GM18909 (cell line): ENCODE results near the gene HS6ST3.
"Not testable (repeated sequence)": the region's sequence is repeated elsewhere in the genome, so short reads cannot be mapped to it uniquely, and the experiment has no call there.

Experiments used
- ATAC-seq: cut with Tn5 transposase; IDR thresholded peaks from one replicate; pipeline ENCODE4 v1.9.1; 2021; ENCODE audit warnings: mild to moderate bottlenecking; ENCODE audit not compliant: unreplicated experiment, poor library complexity

HS6ST3 gene

DNA sequence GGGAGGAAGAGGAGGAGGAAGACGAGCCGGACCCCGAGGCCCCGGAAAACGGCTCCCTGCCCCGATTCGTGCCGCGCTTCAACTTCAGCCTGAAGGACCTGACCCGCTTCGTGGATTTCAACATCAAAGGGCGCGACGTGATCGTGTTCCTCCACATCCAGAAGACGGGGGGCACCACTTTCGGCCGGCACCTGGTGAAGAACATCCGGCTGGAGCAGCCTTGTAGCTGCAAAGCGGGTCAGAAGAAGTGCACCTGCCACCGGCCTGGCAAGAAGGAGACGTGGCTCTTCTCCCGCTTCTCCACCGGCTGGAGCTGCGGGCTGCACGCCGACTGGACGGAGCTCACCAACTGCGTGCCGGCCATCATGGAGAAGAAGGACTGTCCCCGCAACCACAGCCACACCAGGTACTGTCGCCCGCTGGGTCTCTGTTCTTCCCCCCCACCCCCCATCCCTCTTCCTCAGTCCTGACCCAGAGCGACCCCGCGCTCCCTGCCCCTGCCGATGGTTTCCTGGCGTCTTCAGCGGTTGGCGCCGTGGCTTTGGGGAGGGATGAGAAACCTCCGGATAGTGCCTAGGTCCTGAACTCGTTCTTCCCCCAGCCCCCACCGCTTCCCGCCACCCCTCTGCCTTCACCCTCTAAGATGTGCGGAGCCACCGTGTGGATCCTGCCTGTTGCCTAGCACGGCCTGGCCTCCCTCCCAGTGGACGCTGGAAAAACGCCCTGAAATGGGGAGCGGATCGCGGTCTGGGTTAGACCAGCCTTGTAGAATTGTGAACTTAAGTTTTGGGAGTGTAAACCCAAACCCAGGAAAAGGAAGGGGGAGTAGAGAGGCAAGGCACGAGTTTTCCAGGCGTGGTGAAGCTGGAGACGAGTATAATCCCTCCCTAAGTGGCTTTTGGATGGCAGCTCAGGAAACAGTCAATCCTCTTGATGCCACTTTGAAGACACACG is 1.5 kb downstream of the HS6ST3 start:
- no peak for ATAC-seq

DNA sequence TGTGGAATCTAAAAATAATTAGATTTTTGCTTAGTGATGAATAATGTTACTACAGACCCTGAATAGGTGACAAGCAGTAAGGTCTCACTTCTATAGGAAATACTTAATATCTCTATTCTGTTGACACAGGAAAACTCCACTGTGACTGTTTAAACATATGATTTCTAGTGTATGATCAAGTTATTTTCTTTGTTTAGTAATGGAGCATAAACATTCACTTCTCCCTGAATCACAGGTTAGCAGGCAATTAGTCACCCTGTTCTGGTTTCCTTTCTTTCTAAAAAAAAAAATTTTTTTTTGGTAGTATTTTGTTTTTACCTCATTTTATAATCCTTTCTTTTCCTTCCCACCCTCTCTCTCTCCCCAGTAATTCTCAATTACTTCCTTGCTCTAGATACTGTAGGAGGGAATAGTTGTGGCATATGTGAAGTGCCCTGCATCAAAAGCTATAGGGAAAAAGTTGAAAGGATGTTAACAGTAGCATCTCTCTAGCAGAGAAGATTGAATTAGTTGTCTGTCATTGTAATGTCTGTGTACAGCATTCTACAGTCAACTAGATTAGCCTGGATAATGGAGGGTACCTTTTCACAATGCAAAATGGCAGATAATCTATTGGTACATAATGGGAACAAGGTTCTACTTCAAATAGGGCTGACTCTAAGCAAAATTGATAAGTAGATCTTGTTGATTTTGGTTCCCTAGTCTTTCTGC is 3.5 kb downstream of the HS6ST3 start:
- no peak for ATAC-seq

DNA sequence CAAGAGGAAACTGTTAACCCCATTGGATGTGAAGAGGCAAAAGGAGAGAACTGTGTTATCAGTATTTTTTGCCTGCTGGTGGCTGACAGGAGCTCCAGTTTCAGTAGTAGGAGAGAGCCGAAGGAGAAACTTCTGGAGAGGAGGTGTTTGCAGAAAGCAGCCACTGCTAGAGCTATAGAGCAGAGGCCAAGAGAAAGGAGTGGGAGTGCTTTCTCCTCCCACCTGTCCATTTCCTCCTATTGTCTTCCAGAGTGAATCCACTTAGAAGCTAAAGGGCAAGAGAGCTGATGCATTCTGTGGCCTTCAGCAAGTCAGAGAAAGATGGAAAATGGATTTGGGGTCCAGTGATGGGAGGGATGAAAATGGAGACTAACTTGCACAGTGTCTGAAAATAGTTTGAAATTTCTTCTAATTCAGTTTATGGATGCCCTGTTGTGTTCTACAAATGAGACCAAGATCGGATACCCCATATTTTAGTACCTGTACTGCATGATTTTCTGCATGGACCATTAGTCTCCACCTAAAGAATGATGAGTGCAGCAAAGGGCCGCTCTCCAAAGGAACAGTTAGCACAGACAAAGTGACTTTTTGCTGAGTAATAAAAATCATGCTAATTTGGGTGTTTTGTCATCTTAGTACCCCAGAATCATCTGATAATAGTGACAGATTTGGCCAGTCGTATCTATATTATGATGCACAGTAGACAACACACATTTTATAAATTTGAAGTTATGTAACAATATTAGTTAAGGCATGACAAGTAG is 10.7 kb downstream of the HS6ST3 start:
- ATAC-seq = no peak

DNA sequence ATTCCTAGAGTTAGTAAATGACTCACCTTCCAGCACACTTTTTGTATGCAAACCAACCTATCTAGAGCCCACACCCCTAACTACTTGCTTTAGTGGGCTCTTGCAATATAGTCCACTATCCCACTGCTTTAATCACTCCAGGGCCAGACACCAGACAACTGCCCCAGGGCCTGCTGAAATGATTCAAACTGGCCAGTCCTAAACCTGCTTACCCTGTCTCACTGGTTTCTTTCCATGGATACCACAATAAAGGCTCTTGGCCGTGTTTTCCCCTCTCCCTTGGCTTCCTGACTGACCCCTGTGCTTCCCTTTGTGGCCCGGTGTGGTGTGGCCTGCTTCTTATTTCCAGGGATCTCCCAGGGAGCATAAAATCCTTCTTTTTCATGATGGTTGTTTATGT is 14.6 kb downstream of the HS6ST3 start:
- no peak for ATAC-seq

DNA sequence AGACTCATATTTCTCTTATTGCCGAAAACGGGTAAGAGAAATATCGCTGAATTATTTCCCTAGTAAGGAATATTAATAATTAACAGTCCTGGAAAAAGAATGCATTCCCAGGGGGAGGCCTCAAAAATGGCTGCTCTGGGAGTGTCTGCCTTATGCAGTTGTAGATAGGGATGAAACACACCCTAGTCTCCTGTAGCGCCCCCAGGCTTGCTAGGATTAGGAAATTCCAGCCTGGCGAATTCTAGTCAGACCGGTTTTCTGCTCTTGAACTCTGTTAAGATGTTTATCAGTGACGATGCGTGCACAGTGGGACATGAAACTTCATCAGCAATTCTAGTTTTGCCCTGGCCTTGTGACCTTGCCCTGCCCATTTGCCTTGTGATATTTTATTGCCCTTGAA is 18.2 kb downstream of the HS6ST3 start:
- not testable (repeated sequence) for ATAC-seq

DNA sequence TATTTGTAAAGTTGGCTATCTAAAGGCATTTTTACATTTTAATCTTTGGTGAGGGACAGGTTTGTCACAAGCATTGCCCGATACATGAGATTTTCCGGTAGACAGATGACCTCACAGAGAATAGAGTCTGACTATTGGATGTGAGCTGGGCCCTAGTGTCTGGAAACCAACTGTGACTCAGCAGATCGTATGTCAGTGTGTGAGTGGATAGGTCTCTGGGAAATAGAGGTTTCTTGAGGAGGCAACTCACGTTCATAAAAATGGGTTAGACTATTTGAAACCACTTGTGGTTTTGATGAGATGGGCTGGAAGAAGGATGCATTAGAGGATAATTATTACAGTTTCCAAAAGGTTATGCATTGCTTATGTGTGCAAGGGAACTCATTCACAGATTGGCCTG is 19.2 kb downstream of the HS6ST3 start:
- ATAC-seq = no peak

DNA sequence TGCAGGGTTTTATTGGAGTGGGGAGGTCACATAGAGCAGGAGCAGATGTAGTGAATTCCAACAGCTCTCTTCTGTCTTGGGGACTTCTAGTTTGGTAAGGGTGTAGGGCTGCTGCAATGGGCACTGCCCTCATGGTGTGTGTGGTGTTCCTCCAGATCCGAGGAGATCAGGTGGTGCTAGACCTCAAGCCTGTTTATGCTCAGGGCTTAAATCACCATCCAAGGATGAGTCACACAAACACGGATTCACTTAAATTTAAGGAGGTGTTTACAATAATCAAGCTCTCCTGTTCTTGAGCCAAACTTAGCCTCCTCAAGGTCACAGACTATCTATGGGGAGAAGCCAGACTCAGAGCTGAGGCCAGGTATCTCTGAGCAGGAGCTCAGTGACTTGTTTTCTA is 23.0 kb downstream of the HS6ST3 start:
- ATAC-seq = no peak

DNA sequence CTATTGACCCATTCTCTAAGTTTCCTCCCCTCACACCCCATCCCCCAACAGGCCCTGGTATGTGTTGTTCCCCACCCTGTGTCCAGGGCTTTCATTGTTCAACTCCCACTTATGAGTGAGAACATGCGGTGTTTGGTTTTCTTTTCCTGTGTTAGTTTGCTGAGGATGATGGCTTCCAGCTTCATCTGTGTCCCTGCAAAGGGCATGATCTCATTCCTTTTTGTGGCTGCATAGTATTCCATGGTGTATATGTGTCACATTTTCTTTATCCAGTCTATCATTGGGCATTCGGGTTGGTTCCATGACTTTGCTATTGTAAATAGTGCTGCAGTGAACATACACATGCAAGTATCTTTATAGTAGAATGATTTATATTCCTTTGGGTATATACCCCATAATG is 25.5 kb downstream of the HS6ST3 start:
- ATAC-seq = not testable (repeated sequence)

DNA sequence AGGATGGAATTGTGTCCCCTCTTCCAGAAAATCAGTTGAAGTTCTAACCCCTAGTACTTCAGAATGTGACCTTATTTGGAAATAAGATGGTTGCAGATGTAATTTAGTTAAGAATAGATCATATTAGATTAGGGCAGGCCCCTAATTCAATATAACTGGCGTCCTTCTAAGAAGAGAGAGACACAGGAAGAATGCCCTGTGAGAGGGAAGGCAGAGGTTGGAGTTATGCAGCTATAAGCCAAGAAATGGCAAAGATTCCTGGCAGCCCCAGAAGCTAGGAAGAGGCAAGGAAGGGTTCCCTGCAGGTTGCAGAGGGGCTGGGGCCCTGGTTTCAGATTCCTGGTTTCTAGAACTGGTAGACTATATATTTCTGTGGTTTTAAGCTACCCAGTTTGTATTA is 30.0 kb downstream of the HS6ST3 start:
- ATAC-seq = no peak

DNA sequence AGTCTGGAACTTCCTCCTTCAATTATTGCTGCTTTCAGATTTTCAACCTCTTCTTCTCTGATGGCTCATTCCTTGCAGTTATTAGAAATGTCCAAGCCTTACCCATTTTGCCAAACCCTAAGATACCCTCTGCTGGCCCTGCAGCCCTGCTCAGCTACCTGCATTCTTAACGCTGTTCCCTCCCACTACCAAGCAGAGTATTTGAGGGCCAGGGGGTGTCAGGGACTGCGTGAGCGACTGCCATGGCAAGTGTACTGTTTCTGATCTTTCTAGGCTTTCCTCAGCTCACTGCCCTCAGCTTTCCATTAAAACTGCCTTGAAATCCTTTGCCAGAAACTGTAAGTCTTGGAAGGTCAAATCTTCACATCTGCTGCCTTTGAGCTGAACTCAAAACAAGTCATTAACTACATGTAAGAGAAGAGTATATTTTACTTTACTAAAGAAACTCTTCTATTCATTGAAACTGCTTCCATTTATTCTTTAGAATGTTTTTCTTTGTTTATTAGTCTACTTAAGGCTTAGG is 41.0 kb downstream of the HS6ST3 start:
- no peak for ATAC-seq

DNA sequence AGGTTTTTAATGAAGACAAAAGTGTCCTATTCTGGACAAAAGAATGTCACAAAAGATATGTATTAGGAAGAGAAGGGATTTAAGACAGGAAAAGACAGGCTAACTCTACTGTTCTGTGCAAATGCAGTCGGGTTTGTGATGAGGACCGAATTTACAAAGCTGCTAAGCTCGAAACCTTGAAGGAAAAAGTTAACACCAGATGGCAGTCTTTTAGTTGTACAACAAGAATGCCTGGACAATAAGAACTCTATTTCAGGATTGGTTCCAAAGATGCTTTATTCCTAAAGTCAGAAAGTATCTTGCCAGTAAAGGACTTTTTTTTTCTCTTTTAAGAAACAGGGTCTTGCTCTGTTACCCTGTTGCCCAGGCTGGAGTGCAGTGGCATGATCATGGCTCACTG is 51.1 kb downstream of the HS6ST3 start:
- no peak for ATAC-seq

DNA sequence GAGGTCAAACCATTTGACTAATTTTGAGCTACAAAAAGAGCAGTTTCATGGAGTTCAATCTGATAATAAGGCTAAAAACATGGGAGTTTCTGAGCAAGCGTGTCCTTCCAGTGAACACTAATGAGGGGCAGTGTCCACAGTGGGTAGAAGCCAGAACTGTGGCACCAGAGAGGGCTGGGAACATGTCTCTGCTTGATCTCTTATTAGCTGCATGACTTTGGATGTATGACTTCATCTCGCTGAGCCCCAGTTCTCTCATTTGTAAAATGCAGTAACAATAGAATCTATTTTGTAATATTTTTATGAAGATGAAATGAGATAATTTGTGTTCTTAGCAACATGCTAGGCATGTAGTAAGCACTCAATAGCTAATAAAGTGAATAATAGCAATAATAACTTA is 69.8 kb downstream of the HS6ST3 start:
- no peak for ATAC-seq

DNA sequence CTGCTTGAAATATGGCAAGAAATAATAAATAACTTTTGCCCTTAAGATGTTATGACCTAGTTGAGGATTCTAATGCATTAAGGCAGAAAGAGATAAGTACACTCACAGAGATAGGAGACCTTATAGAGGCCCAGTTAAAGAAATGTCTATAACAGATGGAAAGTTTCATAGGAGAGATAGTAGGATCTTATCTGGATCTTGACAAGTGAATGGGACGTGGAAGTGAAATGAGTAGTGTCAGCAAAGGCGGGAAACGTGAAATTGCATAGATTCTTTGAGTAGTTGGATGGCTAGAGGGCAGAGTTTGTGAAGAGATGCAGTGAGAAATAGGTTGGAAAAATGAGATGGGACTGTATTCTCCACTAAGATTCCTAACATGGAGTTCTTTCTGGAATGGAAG is 71.2 kb downstream of the HS6ST3 start:
- ATAC-seq = no peak

DNA sequence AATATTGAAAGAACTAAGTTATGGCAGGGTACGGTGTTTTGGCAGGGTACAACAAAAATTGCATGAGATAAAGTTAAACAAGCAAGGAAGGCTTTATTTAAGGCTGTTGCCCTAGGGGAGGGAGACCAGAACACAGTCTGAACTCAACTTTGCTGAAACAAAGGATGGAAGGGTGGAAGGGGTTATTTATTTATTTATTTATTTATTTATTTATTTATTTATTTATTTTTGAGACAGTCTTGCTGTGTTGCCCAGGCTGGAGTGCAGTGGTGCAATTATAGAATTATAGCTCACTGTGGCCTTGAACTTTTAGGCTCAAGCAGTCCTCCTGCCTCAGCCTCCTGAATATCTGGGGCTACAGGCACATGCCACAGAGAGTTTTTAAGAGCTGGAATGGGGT is 75.9 kb downstream of the HS6ST3 start:
- no peak for ATAC-seq

DNA sequence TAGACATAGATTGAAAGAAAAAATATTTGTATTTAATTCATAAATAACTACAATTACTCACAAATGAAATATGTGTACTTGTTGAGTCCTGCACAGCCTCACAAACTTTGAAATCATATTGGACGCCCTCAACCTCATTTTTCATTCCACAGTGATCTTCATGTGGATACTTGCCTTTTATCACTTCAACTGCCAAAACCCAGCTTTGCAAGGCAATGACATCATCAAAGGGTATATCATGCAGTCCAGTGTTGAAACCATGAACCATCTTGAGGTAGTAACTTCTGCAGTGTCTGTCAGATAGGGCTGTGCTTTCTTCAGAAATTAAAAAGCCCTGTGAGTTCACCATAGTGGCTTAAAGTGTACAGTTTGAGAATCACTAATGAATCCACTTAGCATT is 82.2 kb downstream of the HS6ST3 start:
- ATAC-seq = no peak

DNA sequence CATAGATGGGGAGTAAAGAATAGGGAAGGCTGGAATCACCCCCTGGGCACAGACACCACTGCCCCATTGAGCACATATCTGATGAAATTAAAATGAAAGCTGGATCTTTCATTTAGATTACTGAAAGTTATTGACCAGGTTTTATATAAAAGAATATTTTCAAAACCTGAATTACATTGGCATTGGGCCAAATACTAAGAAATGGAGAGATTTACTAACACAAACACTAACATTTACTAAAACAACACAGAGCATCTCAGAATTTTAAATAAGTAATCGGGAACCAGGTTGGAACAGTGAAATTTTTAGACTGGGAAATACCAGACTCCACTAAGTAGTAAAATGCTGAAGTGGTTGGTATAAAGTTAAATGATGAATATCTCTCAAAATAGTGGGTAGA is 88.9 kb downstream of the HS6ST3 start:
- no peak for ATAC-seq

DNA sequence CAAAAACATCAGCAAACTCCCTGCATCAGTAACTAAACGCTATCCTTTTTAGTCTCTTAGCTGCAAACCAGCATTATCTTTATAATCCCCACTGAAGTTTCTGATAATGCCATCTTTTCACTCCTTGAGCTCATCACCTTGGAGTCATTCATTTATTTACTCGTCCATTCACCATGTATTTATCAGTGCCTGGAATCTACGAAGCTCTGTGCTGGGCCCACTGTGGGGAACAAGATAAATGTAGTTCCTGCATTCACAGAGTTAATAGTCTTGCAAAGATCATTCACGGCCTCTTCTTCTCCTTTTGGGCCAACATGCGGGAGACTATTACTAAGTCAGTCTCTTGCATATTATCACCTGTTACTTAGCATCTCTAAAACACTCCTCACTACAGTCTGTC is 89.4 kb downstream of the HS6ST3 start:
- no peak for ATAC-seq

DNA sequence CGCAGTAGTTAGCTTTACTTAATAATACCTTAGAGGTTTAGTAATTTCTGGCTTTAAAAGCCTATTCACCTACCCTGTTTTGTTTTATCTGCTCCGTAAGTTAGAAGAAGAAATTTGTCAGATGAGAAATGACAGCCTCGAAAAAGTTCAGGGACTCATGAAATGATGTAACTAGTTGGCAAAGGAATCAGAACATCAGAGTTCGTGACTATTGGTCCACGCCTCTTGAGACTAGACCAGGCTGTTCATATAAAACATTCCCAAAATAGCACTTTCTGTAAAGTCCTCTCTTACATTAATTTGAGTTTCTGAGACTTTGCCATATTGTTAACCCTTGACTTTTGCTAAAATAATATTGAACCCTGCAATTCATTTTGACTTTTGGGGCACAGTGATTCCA is 92.0 kb downstream of the HS6ST3 start:
- no peak for ATAC-seq

DNA sequence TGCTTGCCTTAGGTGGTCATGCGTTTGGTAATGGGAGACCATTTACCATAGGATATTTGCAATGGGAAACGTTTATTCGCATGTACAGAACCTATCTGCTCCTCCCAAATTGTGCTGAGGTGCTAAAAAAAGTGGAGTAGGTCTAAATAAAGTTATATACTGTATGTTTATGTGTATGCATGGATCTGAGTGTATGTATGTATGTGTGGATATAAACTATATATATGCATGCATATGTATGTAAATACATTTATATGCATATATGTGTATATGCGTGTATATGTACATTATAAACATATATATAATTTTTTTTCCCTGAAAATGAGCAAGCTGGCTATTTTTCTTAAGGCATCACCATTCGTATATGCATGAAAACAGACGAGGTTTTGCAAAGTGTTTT is 95.9 kb downstream of the HS6ST3 start:
- ATAC-seq = no peak

DNA sequence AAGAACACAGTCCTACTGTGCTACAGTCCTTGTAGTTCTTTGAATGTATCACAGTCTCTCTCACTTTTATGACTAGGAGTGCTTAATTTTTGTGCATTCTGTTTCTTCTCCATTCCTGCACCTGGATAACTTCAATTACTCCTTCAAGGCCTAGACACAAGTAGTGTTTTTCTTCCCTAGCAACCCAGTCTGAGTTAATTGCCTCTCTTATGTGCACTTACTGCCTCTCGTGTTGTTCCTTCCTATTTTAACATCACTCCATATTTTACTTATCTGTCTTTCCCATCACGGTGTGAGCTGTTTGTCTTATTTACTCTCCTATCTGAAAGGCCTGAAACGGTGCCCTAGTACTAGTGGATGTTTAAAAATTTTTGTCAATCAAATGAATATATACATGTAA is 101.5 kb downstream of the HS6ST3 start:
- ATAC-seq = no peak
